Measurements from ENCODE around the gene ZNF367.

DNA sequence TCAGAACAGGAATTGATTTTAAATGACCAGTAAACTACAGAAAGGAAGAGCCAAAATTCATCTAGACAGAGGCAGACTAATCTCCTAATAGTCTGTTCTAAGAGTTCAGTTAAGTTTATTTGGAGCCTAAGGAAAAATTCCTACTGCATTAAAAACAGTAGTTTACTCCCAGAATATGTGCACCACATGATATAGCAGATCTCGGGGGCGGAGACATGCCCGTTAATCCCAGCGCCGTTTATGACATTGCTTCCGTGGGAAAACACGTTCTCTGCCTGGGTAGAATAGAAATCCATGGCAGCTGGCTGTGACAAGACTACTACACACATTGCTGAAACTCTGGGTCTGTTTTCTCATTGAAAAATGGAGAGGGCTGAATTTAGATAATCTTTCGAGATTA, 43.2 kb upstream of the ZNF367 start:
- no peak for TF ChIP-seq POLR2A (IDR thresholded peaks at IDR 0.05; ENCODE audit: low read depth, low read length)
- TF ChIP-seq SMC3 (IDR thresholded peaks at IDR 0.05; ENCODE audit: low read depth, low read length): no peak
- no peak for TF ChIP-seq RCOR1 (IDR thresholded peaks at IDR 0.05; ENCODE audit: insufficient replicate concordance, low read length)

Data from IMR-90 (cell line).